HG03571 (cell line): ENCODE data around the gene AGAP1.

Experiments
- ATAC-seq: cut with Tn5 transposase; IDR thresholded peaks from one replicate; pipeline ENCODE4 v1.9.1; 2021; ENCODE audit not compliant: unreplicated experiment

AGAP1 gene

GRCh38 chr2:236161082-236161462, 667.2 kb downstream of the AGAP1 start:
- no peak for ATAC-seq

GRCh38 chr2:236161531-236161930, 667.7 kb downstream of the AGAP1 start:
- no peak for ATAC-seq

GRCh38 chr2:236162031-236162845, 668.4 kb downstream of the AGAP1 start:
- no peak for ATAC-seq

- ATAC-seq, result no peak
Measured at GRCh38 chr2:236162882-236163470, 669.1 kb downstream of the AGAP1 start.

- no peak for ATAC-seq
Measured at GRCh38 chr2:236163471-236164200, 669.8 kb downstream of the AGAP1 start.

- ATAC-seq, result no peak
Measured at GRCh38 chr2:236164201-236164924, 670.5 kb downstream of the AGAP1 start.

GRCh38 chr2:236164925-236165841, 671.3 kb downstream of the AGAP1 start:
- ATAC-seq, result no peak

- no peak for ATAC-seq
Measured at GRCh38 chr2:236165842-236166795, 672.3 kb downstream of the AGAP1 start.

- ATAC-seq, result no peak
Measured at GRCh38 chr2:236166796-236167296, 673.0 kb downstream of the AGAP1 start.

- ATAC-seq, result no peak
Measured at GRCh38 chr2:236167297-236168109, 673.7 kb downstream of the AGAP1 start.

GRCh38 chr2:236168110-236169080, 674.6 kb downstream of the AGAP1 start, which contains the start of gene GBX2:
TSS of gene GBX2 (minus strand) at chr2:236168386. CDS start at chr2:236167971, 415 bp downstream.
- ATAC-seq, result no peak

GRCh38 chr2:236169151-236169721, 675.4 kb downstream of the AGAP1 start:
- no peak for ATAC-seq

- ATAC-seq, result no peak
Measured at GRCh38 chr2:236169741-236170589, 676.1 kb downstream of the AGAP1 start.

- ATAC-seq, result no peak
Measured at GRCh38 chr2:236170590-236171165, 676.8 kb downstream of the AGAP1 start.

- ATAC-seq, result no peak
Measured at GRCh38 chr2:236171181-236171679, 677.4 kb downstream of the AGAP1 start.
